ENCODE results near the gene ZNF416. TPM values are rescaled to one million over a fixed set of nuclear protein-coding genes. Genes with fewer than 3 reads are reported as not detected.

The ZNF416 gene
- total RNA-seq, 3 donors from 2014 or later (not counting 1 experiment from before 2014, with no cell fraction given) = 1.7 to 5.3 (median 3.3) TPM

GRCh38 chr19:57559404-57560025, 19.2 kb downstream of the ZNF416 start, which contains the start of gene ZNF550:
Gene ZNF550 (minus strand): TSS chr19:57559863. CDS start chr19:57559682, 181 bp downstream.
- intact Hi-C loops (cut with micrococcal nuclease) = loop anchor here (1.0 kb wide), 2 partner anchors 19 to 124 kb away; partner anchors contain the start of genes ZNF416 and ZNF749
- peak; percentile 94 to 99 (median 98) for ATAC-seq
- Mint-ChIP-seq H3K27ac (peak within 1 kb of the TSS; percentile 87 to 94), H3K4me3 (peak within 1 kb of the TSS; percentile 98), H3K9me3 (peaks cover 5 to 8% of the 10 kb centered on the region in 2 donors), H3K36me3 (peaks cover 46% of the 10 kb centered on the region), H3K4me1 (peaks cover 33 to 34% of the 10 kb centered on the region in 2 donors), H3K27me3 (ENCODE audit: low read depth in 2 of 2) (peaks cover 0 to 8% of the 10 kb centered on the region in 2 donors)
- Histone ChIP-seq H3K9me3 (ENCODE audit: control insufficient read depth, insufficient read depth, low read length) (peaks cover 27% of the 10 kb centered on the region), H3K36me3 (ENCODE audit: control insufficient read depth, insufficient read depth, low read length) (peaks cover 13% of the 10 kb centered on the region), H3K27ac (ENCODE audit: low read length) (peak within 1 kb of the TSS; percentile 65), H3K27me3 (ENCODE audit: control insufficient read depth, insufficient read depth, low read length) (no peaks in the 10 kb centered on the region), H3K4me3 (ENCODE audit: low read length) (peak within 1 kb of the TSS; percentile 93), H3K4me1 (ENCODE audit: control insufficient read depth, insufficient read depth, low read length) (peaks cover 19% of the 10 kb centered on the region)
- no peak for TF ChIP-seq CTCF (IDR thresholded peaks at IDR 0.05)
- under 1% methylated on average over 56 of the region's 56 CpGs for WGBS (ENCODE audit: insufficient coverage)
- DNase-seq = peak; percentile 84 to 90

- DNase-seq (peak in 1 of 2 donors; percentile 32), ATAC-seq (peak; percentile 9 to 23 (median 22))
- Histone ChIP-seq H3K27me3 (ENCODE audit: control insufficient read depth, insufficient read depth, low read length) (no peaks in the 10 kb centered on the region), H3K4me1 (ENCODE audit: control insufficient read depth, insufficient read depth, low read length) (peaks cover 19% of the 10 kb centered on the region), H3K27ac (ENCODE audit: low read length) (peak overlapping the region; percentile 65), H3K4me3 (ENCODE audit: low read length) (peak overlapping the region; percentile 93), H3K9me3 (ENCODE audit: control insufficient read depth, insufficient read depth, low read length) (peaks cover 22% of the 10 kb centered on the region), H3K36me3 (ENCODE audit: control insufficient read depth, insufficient read depth, low read length) (peaks cover 18% of the 10 kb centered on the region)
- peak overlapping the region; percentile 87 to 94 for H3K27ac Mint-ChIP-seq
- H3K36me3 Mint-ChIP-seq = peaks cover 47% of the 10 kb centered on the region
- no peak for TF ChIP-seq CTCF (IDR thresholded peaks at IDR 0.05)
- peak overlapping the region; percentile 98 for H3K4me3 Mint-ChIP-seq
- H3K4me1 Mint-ChIP-seq = peaks cover 33 to 34% of the 10 kb centered on the region in 2 donors
- under 1% methylated on average over 22 of the region's 22 CpGs for WGBS (ENCODE audit: insufficient coverage)
- intact Hi-C loops (cut with micrococcal nuclease) = loop anchor here (1.0 kb wide), 2 partner anchors 19 to 124 kb away; partner anchors contain the start of genes ZNF416 and ZNF749
- peaks cover 5 to 8% of the 10 kb centered on the region in 2 donors for H3K9me3 Mint-ChIP-seq
- H3K27me3 Mint-ChIP-seq (ENCODE audit: low read depth in 2 of 2) = peaks cover 0 to 8% of the 10 kb centered on the region in 2 donors
Observed at GRCh38 chr19:57559008-57559403, 19.7 kb downstream of the ZNF416 start.

- no peak for ATAC-seq
- intact Hi-C loops (cut with micrococcal nuclease) = no loop called here
- Mint-ChIP-seq H3K4me1 (peaks cover 33 to 34% of the 10 kb centered on the region in 2 donors), H3K36me3 (peaks cover 44% of the 10 kb centered on the region), H3K27me3 (ENCODE audit: low read depth in 2 of 2) (peaks cover 0 to 6% of the 10 kb centered on the region in 2 donors), H3K27ac (peak overlapping the region; percentile 87 to 94), H3K9me3 (peaks cover 5% of the 10 kb centered on the region in 2 donors), H3K4me3 (peak overlapping the region; percentile 98)
- Histone ChIP-seq H3K4me1 (ENCODE audit: control insufficient read depth, insufficient read depth, low read length) (peaks cover 19% of the 10 kb centered on the region), H3K36me3 (ENCODE audit: control insufficient read depth, insufficient read depth, low read length) (peaks cover 18% of the 10 kb centered on the region), H3K9me3 (ENCODE audit: control insufficient read depth, insufficient read depth, low read length) (peaks cover 23% of the 10 kb centered on the region), H3K27me3 (ENCODE audit: control insufficient read depth, insufficient read depth, low read length) (no peaks in the 10 kb centered on the region), H3K4me3 (ENCODE audit: low read length) (no peak overlapping the region), H3K27ac (ENCODE audit: low read length) (no peak overlapping the region)
- 50% methylated on average over 6 of the region's 6 CpGs for WGBS (ENCODE audit: insufficient coverage)
- no peak for TF ChIP-seq CTCF (IDR thresholded peaks at IDR 0.05)
- no peak for DNase-seq
Observed at GRCh38 chr19:57558525-57558924, 20.2 kb downstream of the ZNF416 start.
